ENCODE data around the gene ZIC1. TPM values are rescaled to one million over a fixed set of nuclear protein-coding genes. Genes with fewer than 3 reads are reported as not detected.

The ZIC1 gene
- total and polyA plus RNA-seq, 2 experiments from 2014 or later = 0.21 to 0.95 TPM

GRCh38 chr3:147427746-147428145, 18.6 kb downstream of the ZIC1 start:
- no peak overlapping the region for H3K27ac Mint-ChIP-seq
- DNase-seq (ENCODE audit: low spot score) = no peak
- no peak for TF ChIP-seq NANOG (IDR thresholded peaks at IDR 0.05; ENCODE audit: borderline replicate concordance)
- no peak for TF ChIP-seq CTCF (conservative IDR thresholded peaks at IDR 0.05; ENCODE audit: low read depth in 2 of 2)
- TF ChIP-seq JUNB (IDR thresholded peaks at IDR 0.05; ENCODE audit: unreplicated experiment) = no peak
- TF ChIP-seq POLR2AphosphoS5 (IDR thresholded peaks at IDR 0.05; ENCODE audit: low read depth) = no peak
- no peak for TF ChIP-seq EZH2phosphoT487 (IDR thresholded peaks at IDR 0.05; ENCODE audit: unreplicated experiment)
- no peak for TF ChIP-seq ZNF331 (CRISPR knock-in tag; IDR thresholded peaks at IDR 0.05; ENCODE audit: low read depth)
- no peak for TF ChIP-seq STAT1 (IDR thresholded peaks at IDR 0.05; ENCODE audit: unreplicated experiment)
- no peak for TF ChIP-seq CREB1 (CRISPR knock-in tag; IDR thresholded peaks at IDR 0.05; ENCODE audit: low read depth)
- TF ChIP-seq, protein P1, sequence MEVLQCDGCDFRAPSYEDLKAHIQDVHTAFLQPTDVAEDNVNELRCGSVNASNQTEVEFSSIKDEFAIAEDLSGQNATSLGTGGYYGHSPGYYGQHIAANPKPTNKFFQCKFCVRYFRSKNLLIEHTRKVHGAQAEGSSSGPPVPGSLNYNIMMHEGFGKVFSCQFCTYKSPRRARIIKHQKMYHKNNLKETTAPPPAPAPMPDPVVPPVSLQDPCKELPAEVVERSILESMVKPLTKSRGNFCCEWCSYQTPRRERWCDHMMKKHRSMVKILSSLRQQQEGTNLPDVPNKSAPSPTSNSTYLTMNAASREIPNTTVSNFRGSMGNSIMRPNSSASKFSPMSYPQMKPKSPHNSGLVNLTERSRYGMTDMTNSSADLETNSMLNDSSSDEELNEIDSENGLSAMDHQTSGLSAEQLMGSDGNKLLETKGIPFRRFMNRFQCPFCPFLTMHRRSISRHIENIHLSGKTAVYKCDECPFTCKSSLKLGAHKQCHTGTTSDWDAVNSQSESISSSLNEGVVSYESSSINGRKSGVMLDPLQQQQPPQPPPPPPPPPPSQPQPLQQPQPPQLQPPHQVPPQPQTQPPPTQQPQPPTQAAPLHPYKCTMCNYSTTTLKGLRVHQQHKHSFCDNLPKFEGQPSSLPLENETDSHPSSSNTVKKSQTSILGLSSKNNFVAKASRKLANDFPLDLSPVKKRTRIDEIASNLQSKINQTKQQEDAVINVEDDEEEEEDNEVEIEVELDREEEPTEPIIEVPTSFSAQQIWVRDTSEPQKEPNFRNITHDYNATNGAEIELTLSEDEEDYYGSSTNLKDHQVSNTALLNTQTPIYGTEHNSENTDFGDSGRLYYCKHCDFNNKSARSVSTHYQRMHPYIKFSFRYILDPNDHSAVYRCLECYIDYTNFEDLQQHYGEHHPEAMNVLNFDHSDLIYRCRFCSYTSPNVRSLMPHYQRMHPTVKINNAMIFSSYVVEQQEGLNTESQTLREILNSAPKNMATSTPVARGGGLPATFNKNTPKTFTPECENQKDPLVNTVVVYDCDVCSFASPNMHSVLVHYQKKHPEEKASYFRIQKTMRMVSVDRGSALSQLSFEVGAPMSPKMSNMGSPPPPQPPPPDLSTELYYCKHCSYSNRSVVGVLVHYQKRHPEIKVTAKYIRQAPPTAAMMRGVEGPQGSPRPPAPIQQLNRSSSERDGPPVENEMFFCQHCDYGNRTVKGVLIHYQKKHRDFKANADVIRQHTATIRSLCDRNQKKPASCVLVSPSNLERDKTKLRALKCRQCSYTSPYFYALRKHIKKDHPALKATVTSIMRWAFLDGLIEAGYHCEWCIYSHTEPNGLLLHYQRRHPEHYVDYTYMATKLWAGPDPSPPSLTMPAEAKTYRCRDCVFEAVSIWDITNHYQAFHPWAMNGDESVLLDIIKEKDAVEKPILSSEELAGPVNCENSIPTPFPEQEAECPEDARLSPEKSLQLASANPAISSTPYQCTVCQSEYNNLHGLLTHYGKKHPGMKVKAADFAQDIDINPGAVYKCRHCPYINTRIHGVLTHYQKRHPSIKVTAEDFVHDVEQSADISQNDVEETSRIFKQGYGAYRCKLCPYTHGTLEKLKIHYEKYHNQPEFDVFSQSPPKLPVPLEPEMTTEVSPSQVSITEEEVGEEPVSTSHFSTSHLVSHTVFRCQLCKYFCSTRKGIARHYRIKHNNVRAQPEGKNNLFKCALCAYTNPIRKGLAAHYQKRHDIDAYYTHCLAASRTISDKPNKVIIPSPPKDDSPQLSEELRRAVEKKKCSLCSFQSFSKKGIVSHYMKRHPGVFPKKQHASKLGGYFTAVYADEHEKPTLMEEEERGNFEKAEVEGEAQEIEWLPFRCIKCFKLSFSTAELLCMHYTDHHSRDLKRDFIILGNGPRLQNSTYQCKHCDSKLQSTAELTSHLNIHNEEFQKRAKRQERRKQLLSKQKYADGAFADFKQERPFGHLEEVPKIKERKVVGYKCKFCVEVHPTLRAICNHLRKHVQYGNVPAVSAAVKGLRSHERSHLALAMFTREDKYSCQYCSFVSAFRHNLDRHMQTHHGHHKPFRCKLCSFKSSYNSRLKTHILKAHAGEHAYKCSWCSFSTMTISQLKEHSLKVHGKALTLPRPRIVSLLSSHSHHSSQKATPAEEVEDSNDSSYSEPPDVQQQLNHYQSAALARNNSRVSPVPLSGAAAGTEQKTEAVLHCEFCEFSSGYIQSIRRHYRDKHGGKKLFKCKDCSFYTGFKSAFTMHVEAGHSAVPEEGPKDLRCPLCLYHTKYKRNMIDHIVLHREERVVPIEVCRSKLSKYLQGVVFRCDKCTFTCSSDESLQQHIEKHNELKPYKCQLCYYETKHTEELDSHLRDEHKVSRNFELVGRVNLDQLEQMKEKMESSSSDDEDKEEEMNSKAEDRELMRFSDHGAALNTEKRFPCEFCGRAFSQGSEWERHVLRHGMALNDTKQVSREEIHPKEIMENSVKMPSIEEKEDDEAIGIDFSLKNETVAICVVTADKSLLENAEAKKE (CRISPR knock-in tag; IDR thresholded peaks at IDR 0.05) = no peak
- no peak for TF ChIP-seq ZNF114 (CRISPR knock-in tag; IDR thresholded peaks at IDR 0.05)
- TF ChIP-seq, protein P2, sequence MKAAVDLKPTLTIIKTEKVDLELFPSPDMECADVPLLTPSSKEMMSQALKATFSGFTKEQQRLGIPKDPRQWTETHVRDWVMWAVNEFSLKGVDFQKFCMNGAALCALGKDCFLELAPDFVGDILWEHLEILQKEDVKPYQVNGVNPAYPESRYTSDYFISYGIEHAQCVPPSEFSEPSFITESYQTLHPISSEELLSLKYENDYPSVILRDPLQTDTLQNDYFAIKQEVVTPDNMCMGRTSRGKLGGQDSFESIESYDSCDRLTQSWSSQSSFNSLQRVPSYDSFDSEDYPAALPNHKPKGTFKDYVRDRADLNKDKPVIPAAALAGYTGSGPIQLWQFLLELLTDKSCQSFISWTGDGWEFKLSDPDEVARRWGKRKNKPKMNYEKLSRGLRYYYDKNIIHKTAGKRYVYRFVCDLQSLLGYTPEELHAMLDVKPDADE (IDR thresholded peaks at IDR 0.05) = no peak
- TF ChIP-seq REST (IDR thresholded peaks at IDR 0.05; ENCODE audit: unreplicated experiment) = no peak
- TF ChIP-seq EZH2 (IDR thresholded peaks at IDR 0.05; ENCODE audit: low read depth, unreplicated experiment) = no peak
- Histone ChIP-seq H3K4me1 (ENCODE audit: insufficient read depth) (peaks cover 30% of the 10 kb centered on the region), H3K27me3 (ENCODE audit: insufficient read depth) (peaks cover 53% of the 10 kb centered on the region), H3F3A (replicated peaks; ENCODE audit: low read depth) (peaks cover 8% of the 10 kb centered on the region; the same call in 1 of the 2 replicates), H3K4me2 (no peak overlapping the region), H2AFZ (no peak overlapping the region), H3K27ac (ENCODE audit: low read depth) (no peak overlapping the region), H3K36me3 (ENCODE audit: insufficient read depth) (no peaks in the 10 kb centered on the region), H3K79me2 (replicated peaks; ENCODE audit: insufficient read depth) (no peaks in the 10 kb centered on the region), H3K9me2 (ENCODE audit: insufficient read depth) (no peaks in the 10 kb centered on the region), H4K20me1 (replicated peaks; ENCODE audit: insufficient read depth) (no peaks in the 10 kb centered on the region; the same call in 1 of the 2 replicates), H3K4me3 (no peak overlapping the region)
- H3K27me3 Mint-ChIP-seq (ENCODE audit: insufficient read depth, low read depth, poor library complexity) = peaks cover 29% of the 10 kb centered on the region
- H3K9me3 Mint-ChIP-seq = no peaks in the 10 kb centered on the region
- no peak overlapping the region for H3K4me3 Mint-ChIP-seq
- peaks cover 22% of the 10 kb centered on the region for H3K4me1 Mint-ChIP-seq
- H3K36me3 Mint-ChIP-seq (ENCODE audit: low read depth) = no peaks in the 10 kb centered on the region
- no peak for ATAC-seq
